ENCODE measurements around the gene LYPD8. TPM values are rescaled to one million over a fixed set of nuclear protein-coding genes. Genes with fewer than 3 reads are reported as not detected.

Gene LYPD8
- total RNA-seq, 1 donor from 2014 or later, result not detected

GRCh38 chr1:248775441-248775840, 19.9 kb upstream of the LYPD8 start:
- Histone ChIP-seq H3K36me3 (ENCODE audit: control insufficient read depth in 3 of 3, insufficient read depth in 3 of 3, low read length in 3 of 3) (no peaks in the 10 kb centered on the region), H3K27ac (ENCODE audit: low read depth, low read length) (no peak overlapping the region), H3K27me3 (ENCODE audit: control insufficient read depth in 3 of 3, insufficient read depth in 3 of 3, low read length in 3 of 3) (no peaks in the 10 kb centered on the region), H3K9ac (ENCODE audit: low read depth in 1 of 3, low read length in 3 of 3) (no peak overlapping the region), H3K4me3 (ENCODE audit: low read length in 3 of 3) (no peak overlapping the region), H3K4me1 (ENCODE audit: control insufficient read depth in 3 of 3, insufficient read depth in 3 of 3, low read length in 3 of 3) (no peaks in the 10 kb centered on the region), H3K9me3 (ENCODE audit: control insufficient read depth in 3 of 3, low read length in 3 of 3) (peaks cover 0 to 2% (median 0%) of the 10 kb centered on the region in 3 donors)

- H3K9ac ChIP-seq (ENCODE audit: low read depth in 1 of 3, low read length in 3 of 3), result no peak overlapping the region
- H3K27me3 ChIP-seq (ENCODE audit: control insufficient read depth in 3 of 3, insufficient read depth in 3 of 3, low read length in 3 of 3), result no peaks in the 10 kb centered on the region
- no peaks in the 10 kb centered on the region for H3K9me3 ChIP-seq (ENCODE audit: control insufficient read depth in 3 of 3, low read length in 3 of 3)
- no peak overlapping the region for H3K4me3 ChIP-seq (ENCODE audit: low read length in 3 of 3)
- H3K27ac ChIP-seq (ENCODE audit: low read depth, low read length), result no peak overlapping the region
- no peaks in the 10 kb centered on the region for H3K4me1 ChIP-seq (ENCODE audit: control insufficient read depth in 3 of 3, insufficient read depth in 3 of 3, low read length in 3 of 3)
- no peaks in the 10 kb centered on the region for H3K36me3 ChIP-seq (ENCODE audit: control insufficient read depth in 3 of 3, insufficient read depth in 3 of 3, low read length in 3 of 3)
Measured at GRCh38 chr1:248759644-248760043, 4.1 kb upstream of the LYPD8 start.

GRCh38 chr1:248758352-248758751, 2.8 kb upstream of the LYPD8 start:
- Histone ChIP-seq H3K27ac (ENCODE audit: low read depth, low read length) (no peak overlapping the region), H3K27me3 (ENCODE audit: control insufficient read depth in 3 of 3, insufficient read depth in 3 of 3, low read length in 3 of 3) (no peaks in the 10 kb centered on the region), H3K36me3 (ENCODE audit: control insufficient read depth in 3 of 3, insufficient read depth in 3 of 3, low read length in 3 of 3) (no peaks in the 10 kb centered on the region), H3K4me1 (ENCODE audit: control insufficient read depth in 3 of 3, insufficient read depth in 3 of 3, low read length in 3 of 3) (no peaks in the 10 kb centered on the region), H3K4me3 (ENCODE audit: low read length in 3 of 3) (no peak overlapping the region), H3K9ac (ENCODE audit: low read depth in 1 of 3, low read length in 3 of 3) (no peak overlapping the region), H3K9me3 (ENCODE audit: control insufficient read depth in 3 of 3, low read length in 3 of 3) (no peaks in the 10 kb centered on the region)

- no peaks in the 10 kb centered on the region for H3K9me3 ChIP-seq (ENCODE audit: control insufficient read depth in 3 of 3, low read length in 3 of 3)
- H3K27me3 ChIP-seq (ENCODE audit: control insufficient read depth in 3 of 3, insufficient read depth in 3 of 3, low read length in 3 of 3), result no peaks in the 10 kb centered on the region
- no peak overlapping the region for H3K4me3 ChIP-seq (ENCODE audit: low read length in 3 of 3)
- H3K36me3 ChIP-seq (ENCODE audit: control insufficient read depth in 3 of 3, insufficient read depth in 3 of 3, low read length in 3 of 3), result no peaks in the 10 kb centered on the region
- no peak overlapping the region for H3K9ac ChIP-seq (ENCODE audit: low read depth in 1 of 3, low read length in 3 of 3)
- H3K4me1 ChIP-seq (ENCODE audit: control insufficient read depth in 3 of 3, insufficient read depth in 3 of 3, low read length in 3 of 3), result no peaks in the 10 kb centered on the region
- H3K27ac ChIP-seq (ENCODE audit: low read depth, low read length), result no peak overlapping the region
Measured at GRCh38 chr1:248757784-248758195, 2.2 kb upstream of the LYPD8 start.

- no peak overlapping the region for H3K27ac ChIP-seq (ENCODE audit: low read depth, low read length)
- H3K4me3 ChIP-seq (ENCODE audit: low read length in 3 of 3), result no peak overlapping the region
- H3K9me3 ChIP-seq (ENCODE audit: control insufficient read depth in 3 of 3, low read length in 3 of 3), result no peaks in the 10 kb centered on the region
- no peaks in the 10 kb centered on the region for H3K27me3 ChIP-seq (ENCODE audit: control insufficient read depth in 3 of 3, insufficient read depth in 3 of 3, low read length in 3 of 3)
- no peak overlapping the region for H3K9ac ChIP-seq (ENCODE audit: low read depth in 1 of 3, low read length in 3 of 3)
- H3K4me1 ChIP-seq (ENCODE audit: control insufficient read depth in 3 of 3, insufficient read depth in 3 of 3, low read length in 3 of 3), result no peaks in the 10 kb centered on the region
- H3K36me3 ChIP-seq (ENCODE audit: control insufficient read depth in 3 of 3, insufficient read depth in 3 of 3, low read length in 3 of 3), result no peaks in the 10 kb centered on the region
Measured at GRCh38 chr1:248756636-248757035, 1.1 kb upstream of the LYPD8 start.

- Histone ChIP-seq H3K9ac (ENCODE audit: low read depth in 1 of 3, low read length in 3 of 3) (no peak overlapping the region), H3K4me3 (ENCODE audit: low read length in 3 of 3) (no peak overlapping the region), H3K4me1 (ENCODE audit: control insufficient read depth in 3 of 3, insufficient read depth in 3 of 3, low read length in 3 of 3) (no peaks in the 10 kb centered on the region), H3K27ac (ENCODE audit: low read depth, low read length) (no peak overlapping the region), H3K27me3 (ENCODE audit: control insufficient read depth in 3 of 3, insufficient read depth in 3 of 3, low read length in 3 of 3) (no peaks in the 10 kb centered on the region), H3K36me3 (ENCODE audit: control insufficient read depth in 3 of 3, insufficient read depth in 3 of 3, low read length in 3 of 3) (no peaks in the 10 kb centered on the region), H3K9me3 (ENCODE audit: control insufficient read depth in 3 of 3, low read length in 3 of 3) (no peaks in the 10 kb centered on the region)
Measured at GRCh38 chr1:248756151-248756550, 592 bp upstream of the LYPD8 start.

GRCh38 chr1:248753708-248754280, 1.8 kb downstream of the LYPD8 start:
- H3K4me1 ChIP-seq (ENCODE audit: control insufficient read depth in 3 of 3, insufficient read depth in 3 of 3, low read length in 3 of 3), result no peaks in the 10 kb centered on the region
- no peaks in the 10 kb centered on the region for H3K9me3 ChIP-seq (ENCODE audit: control insufficient read depth in 3 of 3, low read length in 3 of 3)
- H3K27ac ChIP-seq (ENCODE audit: low read depth, low read length), result no peak overlapping the region
- H3K4me3 ChIP-seq (ENCODE audit: low read length in 3 of 3), result no peak overlapping the region
- H3K9ac ChIP-seq (ENCODE audit: low read depth in 1 of 3, low read length in 3 of 3), result no peak overlapping the region
- H3K36me3 ChIP-seq (ENCODE audit: control insufficient read depth in 3 of 3, insufficient read depth in 3 of 3, low read length in 3 of 3), result no peaks in the 10 kb centered on the region
- no peaks in the 10 kb centered on the region for H3K27me3 ChIP-seq (ENCODE audit: control insufficient read depth in 3 of 3, insufficient read depth in 3 of 3, low read length in 3 of 3)

GRCh38 chr1:248753029-248753594, 2.4 kb downstream of the LYPD8 start:
- Histone ChIP-seq H3K27ac (ENCODE audit: low read depth, low read length) (no peak overlapping the region), H3K9me3 (ENCODE audit: control insufficient read depth in 3 of 3, low read length in 3 of 3) (no peaks in the 10 kb centered on the region), H3K4me1 (ENCODE audit: control insufficient read depth in 3 of 3, insufficient read depth in 3 of 3, low read length in 3 of 3) (no peaks in the 10 kb centered on the region), H3K36me3 (ENCODE audit: control insufficient read depth in 3 of 3, insufficient read depth in 3 of 3, low read length in 3 of 3) (no peaks in the 10 kb centered on the region), H3K4me3 (ENCODE audit: low read length in 3 of 3) (no peak overlapping the region), H3K9ac (ENCODE audit: low read depth in 1 of 3, low read length in 3 of 3) (no peak overlapping the region), H3K27me3 (ENCODE audit: control insufficient read depth in 3 of 3, insufficient read depth in 3 of 3, low read length in 3 of 3) (no peaks in the 10 kb centered on the region)

- H3K9ac ChIP-seq (ENCODE audit: low read depth in 1 of 3, low read length in 3 of 3), result no peak overlapping the region
- no peaks in the 10 kb centered on the region for H3K27me3 ChIP-seq (ENCODE audit: control insufficient read depth in 3 of 3, insufficient read depth in 3 of 3, low read length in 3 of 3)
- no peaks in the 10 kb centered on the region for H3K9me3 ChIP-seq (ENCODE audit: control insufficient read depth in 3 of 3, low read length in 3 of 3)
- H3K36me3 ChIP-seq (ENCODE audit: control insufficient read depth in 3 of 3, insufficient read depth in 3 of 3, low read length in 3 of 3), result no peaks in the 10 kb centered on the region
- H3K4me3 ChIP-seq (ENCODE audit: low read length in 3 of 3), result no peak overlapping the region
- no peaks in the 10 kb centered on the region for H3K4me1 ChIP-seq (ENCODE audit: control insufficient read depth in 3 of 3, insufficient read depth in 3 of 3, low read length in 3 of 3)
- no peak overlapping the region for H3K27ac ChIP-seq (ENCODE audit: low read depth, low read length)
Measured at GRCh38 chr1:248752161-248753028, 3.2 kb downstream of the LYPD8 start.

- no peaks in the 10 kb centered on the region for H3K4me1 ChIP-seq (ENCODE audit: control insufficient read depth in 3 of 3, insufficient read depth in 3 of 3, low read length in 3 of 3)
- H3K27ac ChIP-seq (ENCODE audit: low read depth, low read length), result no peak overlapping the region
- no peak overlapping the region for H3K4me3 ChIP-seq (ENCODE audit: low read length in 3 of 3)
- no peaks in the 10 kb centered on the region for H3K9me3 ChIP-seq (ENCODE audit: control insufficient read depth in 3 of 3, low read length in 3 of 3)
- no peaks in the 10 kb centered on the region for H3K27me3 ChIP-seq (ENCODE audit: control insufficient read depth in 3 of 3, insufficient read depth in 3 of 3, low read length in 3 of 3)
- no peak overlapping the region for H3K9ac ChIP-seq (ENCODE audit: low read depth in 1 of 3, low read length in 3 of 3)
- H3K36me3 ChIP-seq (ENCODE audit: control insufficient read depth in 3 of 3, insufficient read depth in 3 of 3, low read length in 3 of 3), result no peaks in the 10 kb centered on the region
Measured at GRCh38 chr1:248751635-248752034, 3.9 kb downstream of the LYPD8 start.

Data from skeletal muscle tissue (tissue), 4 donors.